SK-N-SH (cell line): Measurements from ENCODE around the gene GNG12. TPM values are rescaled to one million over a fixed set of nuclear protein-coding genes. Genes with fewer than 3 reads are reported as not detected.
"Not testable (repeated sequence)": the region's sequence is repeated elsewhere in the genome, so short reads cannot be mapped to it uniquely, and the experiment has no call there.

ENCODE experiments used
- CTCF ChIA-PET: fragments of 300-600, 350-600 bp; formaldehyde crosslinking; extraction: SDS; loops from one replicate; lab custom pipeline; 2021; lab: Yijun Ruan, JAX
- POLR2A ChIA-PET: fragments of 350-600 bp; sonication (Branson Sonifier 250); formaldehyde crosslinking; extraction: SDS; loops from one replicate; lab custom pipeline; 2020; ENCODE audit warnings: antibody characterized with exemption, inconsistent platforms; lab: Yijun Ruan, JAX
- DNase-seq: peaks from one replicate; pipeline ENCODE4 v3.0.0; 2012
- H2AFZ ChIP-seq: fragments of 200-600 bp; sonication (generic); 2 replicates; pipeline ENCODE4 v1.8.1; 2016; ENCODE audit warnings: antibody characterized with exemption, mild to moderate bottlenecking, low read depth
- H3F3A ChIP-seq: fragments of 200-600 bp; sonication (generic); replicated peaks from 2 replicates; pipeline ENCODE3; 2016; ENCODE audit warnings: antibody characterized with exemption, mild to moderate bottlenecking; ENCODE audit not compliant: insufficient read depth
- H3K27ac ChIP-seq, 2 experiments: fragments of 200-500 bp in 1 of 2; fragments of 200-600 bp in 1 of 2; sonication (Bioruptor generic) in 1 of 2; sonication (generic), shearing (Covaris generic) in 1 of 2; 2 replicates each; pipeline versions ENCODE4 v1.5.1 to v1.6.1; 2014 to 2016; ENCODE audit warnings: low read depth in 2 of 2, inconsistent platforms in 1 of 2, low read length in 1 of 2, mild to moderate bottlenecking in 1 of 2, mixed read lengths in 1 of 2
- H3K27me3 ChIP-seq: fragments of 200-600 bp; sonication (generic), shearing (Covaris generic); 2 replicates; pipeline ENCODE4 v1.6.1; 2016; ENCODE audit warnings: mixed run types; ENCODE audit not compliant: insufficient read depth
- H3K36me3 ChIP-seq, 2 experiments: fragments of 200-500 bp in 1 of 2; fragments of 200-600 bp in 1 of 2; sonication (Bioruptor generic) in 1 of 2; sonication (generic) in 1 of 2; replicated peaks in 1 of 2; 2 replicates each; pipeline versions ENCODE3 to v1.5.1; 2014 to 2016; ENCODE audit warnings: low read length in 1 of 2, mild to moderate bottlenecking in 1 of 2; ENCODE audit not compliant: insufficient read depth in 2 of 2, control insufficient read depth in 1 of 2
- H3K4me1 ChIP-seq, 2 experiments: fragments of 200-500 bp in 1 of 2; fragments of 200-600 bp in 1 of 2; sonication (Bioruptor generic) in 1 of 2; sonication (generic), shearing (Covaris generic) in 1 of 2; 2 replicates each; pipeline versions ENCODE4 v1.5.1 to v1.6.1; 2014 to 2016; ENCODE audit warnings: low read depth in 1 of 2, low read length in 1 of 2, mixed run types in 1 of 2; ENCODE audit not compliant: insufficient read depth in 2 of 2, control insufficient read depth in 1 of 2
- H3K4me2 ChIP-seq: fragments of 200-600 bp; sonication (generic), shearing (Covaris generic); 2 replicates; pipeline ENCODE4 v1.6.1; 2017; ENCODE audit warnings: mixed run types
- H3K4me3 ChIP-seq, 2 experiments: fragments of 200-500 bp in 1 of 2; fragments of 200-600 bp in 1 of 2; sonication (Bioruptor generic) in 1 of 2; sonication (generic), shearing (Covaris generic) in 1 of 2; 2 replicates each; pipeline versions ENCODE4 v1.5.1 to v1.8.1; 2014 to 2016; ENCODE audit warnings: low read depth in 2 of 2, inconsistent platforms in 1 of 2, low read length in 1 of 2, mild to moderate bottlenecking in 1 of 2, mixed read lengths in 1 of 2, moderate library complexity in 1 of 2
- H3K79me2 ChIP-seq: fragments of 200-600 bp; sonication (generic); 2 replicates; pipeline ENCODE4 v1.8.1; 2017; ENCODE audit warnings: mild to moderate bottlenecking; ENCODE audit not compliant: insufficient read depth
- H3K9ac ChIP-seq: fragments of 200-600 bp; sonication (generic); 2 replicates; pipeline ENCODE4 v1.6.1; 2017; ENCODE audit warnings: mixed run types
- H3K9me2 ChIP-seq: fragments of 200-600 bp; sonication (generic); 2 replicates; pipeline ENCODE4 v1.6.1; 2017; ENCODE audit warnings: mixed run types
- H3K9me3 ChIP-seq: fragments of 200-600 bp; sonication (generic); 2 replicates; pipeline ENCODE4 v1.6.1; 2017; ENCODE audit warnings: mixed run types, mild to moderate bottlenecking, moderate library complexity
- H4K20me1 ChIP-seq: fragments of 200-600 bp; sonication (generic); 2 replicates; pipeline ENCODE4 v1.6.1; 2017; ENCODE audit warnings: mild to moderate bottlenecking, mixed run types; ENCODE audit not compliant: insufficient read depth
- GABPA ChIP-seq: IDR thresholded peaks from 2 replicates; pipeline ENCODE4 v1.4.0; 2012; ENCODE audit warnings: low read depth, mild to moderate bottlenecking
- MEF2A ChIP-seq: IDR thresholded peaks from 2 replicates; pipeline ENCODE4 v1.4.0; 2012; ENCODE audit warnings: low read depth, borderline replicate concordance
- NFIC ChIP-seq: IDR thresholded peaks from 2 replicates; pipeline ENCODE4 v1.4.0; 2012; ENCODE audit warnings: borderline replicate concordance
- RAD21 ChIP-seq: IDR thresholded peaks from 2 replicates; pipeline ENCODE4 v1.6.1; 2012; ENCODE audit warnings: mild to moderate bottlenecking, low read length
- RCOR1 ChIP-seq: fragments of 150-350 bp; IDR thresholded peaks from 2 replicates; pipeline ENCODE4 v1.6.1; 2017; ENCODE audit warnings: antibody characterized with exemption, low read length
- RXRA ChIP-seq: IDR thresholded peaks from 2 replicates; pipeline ENCODE4 v1.4.0; 2012; ENCODE audit warnings: low read depth, mild to moderate bottlenecking, borderline replicate concordance
- TCF12 ChIP-seq: IDR thresholded peaks from 2 replicates; pipeline ENCODE4 v1.4.0; 2012
- ZBTB33 ChIP-seq: IDR thresholded peaks from 2 replicates; pipeline ENCODE4 v1.4.0; 2012; ENCODE audit warnings: low read depth, borderline replicate concordance
- WGBS: methylation state at CpG from one replicate; pipeline ENCODE4 v1.1.6; 2017; ENCODE audit warnings: low lambda C conversion rate; 5-methylcytosine and 5-hydroxymethylcytosine counted together
- polyA plus RNA-seq, 3 experiments: library from polyadenylated mRNA; depleted of rRNA; stranded (reverse); fragments of >200 nt; gene quantifications; 2 replicates each; pipeline ENCODE4 v1.2.3, GENCODE V29; 2012

Gene GNG12
- polyA plus RNA-seq, 1 of the 3 experiments (the other 2 are of a cell fraction): 41.2 TPM

DNA sequence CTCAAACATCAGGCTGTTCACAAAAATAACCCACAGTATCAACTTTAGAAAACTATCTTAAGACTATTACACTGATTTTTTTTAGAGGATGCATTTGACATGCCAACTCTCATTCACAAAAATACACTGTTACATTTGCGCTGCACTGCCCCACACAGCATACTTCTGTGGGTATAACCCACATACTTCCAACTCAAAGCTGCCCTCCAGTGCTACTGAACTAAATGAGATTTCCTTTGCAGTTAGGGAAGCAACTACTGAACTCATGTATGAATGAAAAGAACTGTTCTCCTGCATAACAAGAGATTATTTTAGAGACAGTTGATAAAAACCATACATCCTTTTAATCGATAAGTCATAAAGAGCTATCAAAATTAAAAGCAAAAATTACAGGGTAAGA is 174.0 kb downstream of the GNG12 start:
- Histone ChIP-seq H3K9ac (no peak overlapping the region), H3F3A (peaks cover 5% of the 10 kb centered on the region), H3K4me1 (no peaks in the 10 kb centered on the region; a peak in 1 of 4 replicates), H3K4me2 (no peak overlapping the region), H3K27ac (no peak overlapping the region), H3K9me3 (no peaks in the 10 kb centered on the region), H3K9me2 (no peaks in the 10 kb centered on the region), H3K36me3 (no peaks in the 10 kb centered on the region), H4K20me1 (no peaks in the 10 kb centered on the region), H3K27me3 (no peaks in the 10 kb centered on the region), H2AFZ (no peak overlapping the region), H3K79me2 (no peaks in the 10 kb centered on the region), H3K4me3 (no peak overlapping the region)
- 81% methylated on average over 2 of the region's 2 CpGs for WGBS
- ChIA-PET POLR2A (no interaction called here), CTCF (interaction anchor here (1.1 to 1.2 kb wide), 2 partner anchors 25 to 314 kb away, joined by 3 read pairs; partner anchors contain the start of gene GADD45A)
- TF ChIP-seq RXRA (no peak), RAD21 (peak; percentile 23; the same call in 1 of the 2 replicates)
- DNase-seq: no peak

DNA sequence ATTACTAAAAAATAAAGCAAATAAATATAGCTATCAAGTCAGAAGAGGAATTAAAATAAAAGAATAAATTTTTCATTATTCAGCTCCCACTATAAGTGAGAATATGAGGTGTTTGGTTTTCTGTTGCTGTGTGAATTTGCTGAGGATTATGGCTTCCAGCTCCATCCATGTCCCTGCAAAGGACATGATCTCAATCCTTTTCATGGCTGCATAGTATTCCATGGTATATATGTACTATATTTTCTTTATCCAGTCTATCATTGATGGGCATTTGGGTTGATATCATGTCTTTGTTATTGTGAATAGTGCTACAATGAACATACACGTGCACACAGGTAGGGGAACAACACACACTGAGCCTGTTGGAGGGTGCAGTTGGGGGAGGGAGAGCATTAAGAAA is 176.1 kb downstream of the GNG12 start:
- not testable (repeated sequence) for H3K9me3 ChIP-seq, DNase-seq, H3K79me2 ChIP-seq, H3K27me3 ChIP-seq, H3K4me1 ChIP-seq, H2AFZ ChIP-seq, H3K27ac ChIP-seq, H3K4me2 ChIP-seq, H3K9ac ChIP-seq, H3K36me3 ChIP-seq, H3K9me2 ChIP-seq, H3K4me3 ChIP-seq, H3F3A ChIP-seq, H4K20me1 ChIP-seq
- ChIA-PET POLR2A (interaction anchor here (0.8 kb wide), 1 partner anchor 10 kb away, joined by 3 read pairs; no protein-coding TSS in a partner anchor), CTCF (interaction anchor here (1.3 kb wide), 1 partner anchor 96 kb away, joined by 3 read pairs; no protein-coding TSS in a partner anchor)
- WGBS: 58% methylated on average over 1 of the region's 1 CpG

DNA sequence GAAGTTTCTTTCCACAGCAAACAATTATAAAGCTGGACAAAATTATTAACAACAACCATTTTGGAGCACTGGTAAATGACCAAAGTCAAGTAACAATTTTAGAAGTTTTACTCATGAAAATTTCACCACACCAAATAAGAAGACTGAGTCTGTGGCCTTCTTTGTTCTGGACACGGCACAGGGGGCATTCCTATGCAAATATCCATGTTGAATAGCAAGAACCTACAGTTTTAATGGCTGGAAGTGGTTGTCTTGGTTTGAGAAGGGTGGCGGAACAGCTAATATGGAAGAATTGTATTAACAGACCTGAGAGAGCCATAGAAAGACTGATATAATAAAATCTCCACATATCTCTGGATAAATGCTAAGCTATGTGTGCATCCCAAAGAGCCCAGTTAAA is 177.7 kb downstream of the GNG12 start:
- Histone ChIP-seq H3K27me3 (no peaks in the 10 kb centered on the region), H3K79me2 (no peaks in the 10 kb centered on the region), H3K9me2 (no peaks in the 10 kb centered on the region), H4K20me1 (no peaks in the 10 kb centered on the region), H3K27ac (no peak overlapping the region), H3K4me1 (no peaks in the 10 kb centered on the region; a peak in 1 of 4 replicates), H2AFZ (no peak overlapping the region), H3K4me3 (no peak overlapping the region), H3F3A (peaks cover 5% of the 10 kb centered on the region), H3K4me2 (no peak overlapping the region), H3K36me3 (no peaks in the 10 kb centered on the region), H3K9ac (no peak overlapping the region), H3K9me3 (no peaks in the 10 kb centered on the region)
- ChIA-PET CTCF (interaction anchor here (0.9 to 1.2 kb wide), 2 partner anchors 22 to 46 kb away, joined by 3 to 4 read pairs; no protein-coding TSS in a partner anchor), POLR2A (no interaction called here)
- no peak for TF ChIP-seq NFIC
- TF ChIP-seq TCF12: no peak
- TF ChIP-seq GABPA: no peak
- TF ChIP-seq RCOR1: no peak
- no peak for TF ChIP-seq ZBTB33
- no peak for TF ChIP-seq MEF2A
- DNase-seq: no peak
- 95% methylated on average over 2 of the region's 2 CpGs for WGBS
